Stimulated activated CD8-positive, alpha-beta memory T cell treated with anti-CD3 and anti-CD28 coated beads, Interleukin-12 subunit alpha, Interleukin-12 subunit beta, amount 100 ng/mL, for 24 hours (primary cell): ENCODE results near the gene PC.
"Not testable (repeated sequence)": the region's sequence is repeated elsewhere in the genome, so short reads cannot be mapped to it uniquely, and the experiment has no call there.

ENCODE experiments used
- DNase-seq: peaks from one replicate; pipeline ENCODE4 v3.0.0-alpha.2; 2020; ENCODE audit errors: extremely low read depth

PC gene

GRCh38 chr11:66958232-66958955 lies at the start of gene PC:
Gene PC (minus strand): TSS chr11:66958383. CDS start chr11:66872159, 86,224 bp downstream.
- peak; percentile 94 for DNase-seq

- DNase-seq = no peak
These were observed 48.9 kb upstream of the PC start for GRCh38 chr11:67007126-67007525.

GRCh38 chr11:67006029-67006884 lies 48.1 kb upstream of the PC start:
- DNase-seq = no peak

GRCh38 chr11:67005200-67005599 lies 47.0 kb upstream of the PC start:
- DNase-seq = not testable (repeated sequence)

GRCh38 chr11:67002921-67003411 lies 44.8 kb upstream of the PC start:
- DNase-seq = no peak

GRCh38 chr11:67002297-67002913 lies 44.2 kb upstream of the PC start:
- DNase-seq = no peak

GRCh38 chr11:67001332-67001731 lies 43.1 kb upstream of the PC start:
- no peak for DNase-seq

- no peak for DNase-seq
These were observed 41.4 kb upstream of the PC start for GRCh38 chr11:66999555-66999954.

- no peak for DNase-seq
These were observed 38.6 kb upstream of the PC start for GRCh38 chr11:66996609-66997273.

GRCh38 chr11:66992041-66992440 lies 33.9 kb upstream of the PC start:
- no peak for DNase-seq

GRCh38 chr11:66989360-66989759 lies 31.2 kb upstream of the PC start:
- not testable (repeated sequence) for DNase-seq

GRCh38 chr11:66988741-66989140 lies 30.6 kb upstream of the PC start:
- DNase-seq = not testable (repeated sequence)

GRCh38 chr11:66987924-66988637 lies 29.9 kb upstream of the PC start:
- no peak for DNase-seq

GRCh38 chr11:66987158-66987620 lies 29.0 kb upstream of the PC start:
- no peak for DNase-seq

- DNase-seq = no peak
These were observed 28.0 kb upstream of the PC start for GRCh38 chr11:66986178-66986545.

GRCh38 chr11:66985508-66986177 lies 27.5 kb upstream of the PC start:
- DNase-seq = no peak

- no peak for DNase-seq
These were observed 25.2 kb upstream of the PC start for GRCh38 chr11:66983275-66983924.

GRCh38 chr11:66981976-66982578 lies 23.9 kb upstream of the PC start:
- no peak for DNase-seq

- no peak for DNase-seq
These were observed 21.3 kb upstream of the PC start for GRCh38 chr11:66979336-66979980.
